GM10847 (cell line): Measurements from ENCODE around the gene GLRX3.

Experiments used
- POLR2A ChIP-seq: IDR thresholded peaks from 2 replicates; pipeline ENCODE4 v1.6.1; 2011; ENCODE audit not compliant: insufficient read length; ENCODE audit errors: extremely low read depth

Gene GLRX3

GRCh38 chr10:130215151-130215930 is 79.2 kb downstream of the GLRX3 start:
- TF ChIP-seq POLR2A = no peak

GRCh38 chr10:130215931-130216231 is 79.7 kb downstream of the GLRX3 start:
- no peak for TF ChIP-seq POLR2A

GRCh38 chr10:130218181-130218641 is 82.0 kb downstream of the GLRX3 start:
- TF ChIP-seq POLR2A = no peak

GRCh38 chr10:130218936-130219335 is 82.7 kb downstream of the GLRX3 start:
- no peak for TF ChIP-seq POLR2A

GRCh38 chr10:130220251-130221185 is 84.3 kb downstream of the GLRX3 start:
- TF ChIP-seq POLR2A = no peak

GRCh38 chr10:130221456-130222375 is 85.5 kb downstream of the GLRX3 start:
- TF ChIP-seq POLR2A = no peak

- TF ChIP-seq POLR2A = no peak
These were observed 86.2 kb downstream of the GLRX3 start for GRCh38 chr10:130222381-130222780.

- TF ChIP-seq POLR2A = no peak
These were observed 88.0 kb downstream of the GLRX3 start for GRCh38 chr10:130224228-130224627.

GRCh38 chr10:130226012-130226411 is 89.8 kb downstream of the GLRX3 start:
- no peak for TF ChIP-seq POLR2A

GRCh38 chr10:130227883-130228282 is 91.7 kb downstream of the GLRX3 start:
- no peak for TF ChIP-seq POLR2A
